GM04503 (cell line): ENCODE data around the gene SLC24A2.

Experiments
- DNase-seq: peaks from one replicate; pipeline ENCODE4 v3.0.0-alpha.2; 2012; ENCODE audit warnings: low read depth

The SLC24A2 gene

GRCh38 chr9:19757745-19758144, 31.1 kb downstream of the SLC24A2 start:
- no peak for DNase-seq

DNA sequence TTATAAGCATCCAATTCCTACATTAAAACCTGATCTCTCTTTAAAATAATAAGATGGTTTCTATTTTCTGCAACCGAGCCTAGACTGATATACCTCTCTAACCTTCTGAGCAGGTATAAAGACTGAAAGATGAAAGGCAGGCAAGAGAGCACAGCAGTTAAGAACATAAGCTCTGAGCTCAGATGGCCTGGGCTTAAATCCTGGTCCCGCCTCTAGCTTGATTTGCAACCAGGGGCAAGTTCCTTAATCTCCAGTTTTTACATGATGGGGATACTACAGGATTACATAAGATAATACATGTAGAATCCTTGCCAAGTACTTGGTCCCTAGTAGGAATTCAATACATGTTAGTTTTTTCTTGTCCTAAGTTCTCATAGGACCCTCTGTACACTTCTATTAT, 33.9 kb downstream of the SLC24A2 start:
- no peak for DNase-seq

- DNase-seq = no peak
These were observed 40.3 kb downstream of the SLC24A2 start for GRCh38 chr9:19748278-19749126.

DNA sequence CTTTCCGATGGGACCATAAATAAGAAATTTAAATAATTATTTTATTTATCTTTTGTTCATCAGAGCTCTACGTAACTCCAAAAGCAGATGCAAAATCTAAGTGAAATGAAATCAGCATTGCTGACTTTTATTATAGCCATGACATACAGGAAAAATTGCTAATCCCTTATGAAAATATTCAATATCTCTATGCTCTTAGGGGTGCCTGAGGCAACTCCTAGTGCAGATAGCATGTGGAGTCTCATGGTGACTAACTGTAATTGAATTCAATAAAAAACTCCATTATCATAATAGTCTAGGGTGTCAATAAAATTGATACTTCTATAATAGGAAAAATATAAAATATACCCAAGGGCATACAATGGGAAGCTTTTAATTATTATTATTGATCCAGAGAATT, 42.6 kb downstream of the SLC24A2 start:
- no peak for DNase-seq

GRCh38 chr9:19741178-19741577, 47.7 kb downstream of the SLC24A2 start:
- DNase-seq = no peak
